ENCODE measurements around the gene GPX2. TPM values are rescaled to one million over a fixed set of nuclear protein-coding genes. Genes with fewer than 3 reads are reported as not detected.

GPX2 gene
- total RNA-seq, 1 experiment from 2014 or later: not detected

GRCh38 chr14:64960762-64961276 is 18.3 kb upstream of the GPX2 start:
- no peak for DNase-seq (ENCODE audit: low read depth)

- DNase-seq (ENCODE audit: low read depth): no peak
Observed at GRCh38 chr14:64958743-64959142, 16.2 kb upstream of the GPX2 start.

GRCh38 chr14:64958201-64958600 is 15.7 kb upstream of the GPX2 start:
- DNase-seq (ENCODE audit: low read depth): no peak

GRCh38 chr14:64956697-64957406 is 14.3 kb upstream of the GPX2 start:
- no peak for DNase-seq (ENCODE audit: low read depth)

GRCh38 chr14:64955297-64955696 is 12.8 kb upstream of the GPX2 start:
- no peak for DNase-seq (ENCODE audit: low read depth)

- no peak for DNase-seq (ENCODE audit: low read depth)
Observed at GRCh38 chr14:64954491-64955240, 12.1 kb upstream of the GPX2 start.

- no peak for DNase-seq (ENCODE audit: low read depth)
Observed at GRCh38 chr14:64953661-64954060, 11.1 kb upstream of the GPX2 start.

- no peak for DNase-seq (ENCODE audit: low read depth)
Observed at GRCh38 chr14:64953310-64953654, 10.7 kb upstream of the GPX2 start.

GRCh38 chr14:64952598-64953309 is 10.2 kb upstream of the GPX2 start:
- DNase-seq (ENCODE audit: low read depth): peak; percentile 23

- no peak for DNase-seq (ENCODE audit: low read depth)
Observed at GRCh38 chr14:64951724-64952123, 9.2 kb upstream of the GPX2 start.

- DNase-seq (ENCODE audit: low read depth): no peak
Observed at GRCh38 chr14:64951291-64951690, 8.7 kb upstream of the GPX2 start.

GRCh38 chr14:64950889-64951288 is 8.3 kb upstream of the GPX2 start:
- no peak for DNase-seq (ENCODE audit: low read depth)

- no peak for DNase-seq (ENCODE audit: low read depth)
Observed at GRCh38 chr14:64948612-64949210, 6.2 kb upstream of the GPX2 start.

GRCh38 chr14:64947710-64948611 is 5.4 kb upstream of the GPX2 start:
- no peak for DNase-seq (ENCODE audit: low read depth)

- no peak for DNase-seq (ENCODE audit: low read depth)
Observed at GRCh38 chr14:64946310-64947045, 3.9 kb upstream of the GPX2 start.

GRCh38 chr14:64945431-64946178 is 3.1 kb upstream of the GPX2 start:
- no peak for DNase-seq (ENCODE audit: low read depth)

GRCh38 chr14:64944861-64945260 is 2.3 kb upstream of the GPX2 start:
- DNase-seq (ENCODE audit: low read depth): no peak

GRCh38 chr14:64944041-64944440 is 1.5 kb upstream of the GPX2 start:
- DNase-seq (ENCODE audit: low read depth): no peak

- no peak for DNase-seq (ENCODE audit: low read depth)
Observed at GRCh38 chr14:64943556-64943955, 1.0 kb upstream of the GPX2 start.
